HEK293T (cell line): ENCODE data around the gene ILDR2.

Source experiments
- CTCF ChIA-PET: fragments of 350-600 bp; formaldehyde crosslinking; extraction: SDS; loops from one replicate; lab custom pipeline; 2021; ENCODE audit warnings: antibody characterized with exemption, inconsistent platforms; lab: Yijun Ruan, JAX
- POLR2A ChIA-PET: fragments of 350-600 bp; formaldehyde crosslinking; extraction: SDS; loops from one replicate; lab custom pipeline; 2020; ENCODE audit warnings: antibody characterized with exemption, inconsistent platforms; lab: Yijun Ruan, JAX
- DNase-seq: peaks from one replicate; pipeline ENCODE4 v3.0.0; 2012; ENCODE audit warnings: mixed read lengths; ENCODE audit errors: extremely low spot score
- ARNT ChIP-seq: fragments of 450-650 bp; IDR thresholded peaks from 2 replicates; pipeline ENCODE4 v1.6.1; 2017; ENCODE audit warnings: mild to moderate bottlenecking
- BHLHE40 ChIP-seq: fragments of 450-650 bp; IDR thresholded peaks from 2 replicates; pipeline ENCODE4 v1.6.1; 2016; ENCODE audit warnings: mild to moderate bottlenecking, moderate library complexity, borderline replicate concordance
- CTBP1 ChIP-seq: fragments of 450-650 bp; IDR thresholded peaks from 2 replicates; pipeline ENCODE4 v1.6.1; 2016; ENCODE audit warnings: borderline replicate concordance
- ELF4 ChIP-seq: fragments of 450-650 bp; IDR thresholded peaks from 2 replicates; pipeline ENCODE4 v1.6.1; 2017; ENCODE audit warnings: antibody characterized with exemption
- FOXA1 ChIP-seq: fragments of 450-650 bp; IDR thresholded peaks from 2 replicates; pipeline ENCODE4 v1.6.1; 2016; ENCODE audit warnings: mild to moderate bottlenecking
- FOXK2 ChIP-seq: fragments of 450-650 bp; IDR thresholded peaks from 2 replicates; pipeline ENCODE4 v1.6.1; 2016; ENCODE audit warnings: mild to moderate bottlenecking
- FOXM1 ChIP-seq: fragments of 450-650 bp; IDR thresholded peaks from 2 replicates; pipeline ENCODE4 v1.6.1; 2017; ENCODE audit warnings: mild to moderate bottlenecking, borderline replicate concordance
- HDGF ChIP-seq: fragments of 450-650 bp; IDR thresholded peaks from 2 replicates; pipeline ENCODE4 v1.6.1; 2017; ENCODE audit warnings: antibody characterized with exemption, borderline replicate concordance
- L3MBTL2 ChIP-seq: fragments of 450-650 bp; conservative IDR thresholded peaks from 2 replicates; pipeline ENCODE4 v1.6.1; 2016; ENCODE audit warnings: mild to moderate bottlenecking
- LEF1 ChIP-seq: fragments of 450-650 bp; IDR thresholded peaks from 2 replicates; pipeline ENCODE4 v1.6.1; 2017; ENCODE audit warnings: mild to moderate bottlenecking, borderline replicate concordance
- NFRKB ChIP-seq: fragments of 450-650 bp; IDR thresholded peaks from 2 replicates; pipeline ENCODE4 v1.6.1; 2016; ENCODE audit warnings: mild to moderate bottlenecking, moderate library complexity
- PKNOX1 ChIP-seq: fragments of 450-650 bp; IDR thresholded peaks from 2 replicates; pipeline ENCODE4 v1.6.1; 2016
- SP1 ChIP-seq: fragments of 450-650 bp; IDR thresholded peaks from 2 replicates; pipeline ENCODE4 v1.6.1; 2017
- SUZ12 ChIP-seq: fragments of 450-650 bp; IDR thresholded peaks from 2 replicates; pipeline ENCODE4 v1.6.1; 2016; ENCODE audit warnings: mild to moderate bottlenecking
- TARDBP ChIP-seq: fragments of 450-650 bp; IDR thresholded peaks from 2 replicates; pipeline ENCODE4 v1.6.1; 2016
- ZNF384 ChIP-seq: fragments of 450-650 bp; IDR thresholded peaks from 2 replicates; pipeline ENCODE4 v1.6.1; 2016

The ILDR2 gene

GRCh38 chr1:167011560-167012191, 36.3 kb upstream of the ILDR2 start:
- POLR2A ChIA-PET, result no interaction called here
- DNase-seq, result no peak
- TF ChIP-seq LEF1 (no peak), SUZ12 (no peak), BHLHE40 (no peak), ARNT (no peak), FOXA1 (no peak), L3MBTL2 (no peak), FOXK2 (no peak), CTBP1 (no peak), FOXM1 (no peak), PKNOX1 (no peak), NFRKB (no peak)
- CTCF ChIA-PET, result no interaction called here

GRCh38 chr1:167003711-167004110, 28.4 kb upstream of the ILDR2 start:
- POLR2A ChIA-PET, result no interaction called here
- TF ChIP-seq FOXK2 (no peak), FOXM1 (no peak), LEF1 (no peak), HDGF (no peak), CTBP1 (no peak), BHLHE40 (no peak), ZNF384 (no peak), NFRKB (no peak)
- CTCF ChIA-PET, result no interaction called here
- no peak for DNase-seq

GRCh38 chr1:167002354-167002753, 27.0 kb upstream of the ILDR2 start:
- TF ChIP-seq PKNOX1 (peak; percentile 58), L3MBTL2 (no peak)
- POLR2A ChIA-PET, result no interaction called here
- no peak for DNase-seq
- CTCF ChIA-PET, result interaction anchor here (1.0 kb wide), 1 partner anchor 10 kb away, joined by 3 read pairs; no protein-coding TSS in a partner anchor

- TF ChIP-seq ELF4, result no peak
- no peak for DNase-seq
- CTCF ChIA-PET, result no interaction called here
- POLR2A ChIA-PET, result no interaction called here
Observed at GRCh38 chr1:167000546-167000945, 25.2 kb upstream of the ILDR2 start.

- DNase-seq, result no peak
- TF ChIP-seq BHLHE40 (no peak), SP1 (no peak), ZNF384 (no peak), L3MBTL2 (no peak), SUZ12 (no peak), ARNT (no peak), LEF1 (no peak), FOXA1 (no peak), FOXM1 (no peak), CTBP1 (no peak), TARDBP (no peak), PKNOX1 (no peak), HDGF (no peak), NFRKB (no peak), FOXK2 (no peak), ELF4 (no peak)
- ChIA-PET POLR2A (interaction anchor here (0.6 kb wide), 1 partner anchor 174 kb away, joined by 3 read pairs; no protein-coding TSS in a partner anchor), CTCF (no interaction called here)
Observed at GRCh38 chr1:166999500-167000055, 24.2 kb upstream of the ILDR2 start.

GRCh38 chr1:166999075-166999474, 23.7 kb upstream of the ILDR2 start:
- CTCF ChIA-PET, result no interaction called here
- DNase-seq, result no peak
- no peak for TF ChIP-seq SUZ12
- TF ChIP-seq ZNF384, result no peak
- TF ChIP-seq SP1, result no peak
- TF ChIP-seq L3MBTL2, result no peak
- no peak for TF ChIP-seq TARDBP
- no peak for TF ChIP-seq FOXA1
- TF ChIP-seq FOXK2, result no peak
- POLR2A ChIA-PET, result interaction anchor here (0.6 kb wide), 1 partner anchor 173 kb away, joined by 3 read pairs; no protein-coding TSS in a partner anchor

- CTCF ChIA-PET, result no interaction called here
- POLR2A ChIA-PET, result no interaction called here
- DNase-seq, result no peak
- TF ChIP-seq BHLHE40 (no peak), CTBP1 (no peak), ZNF384 (no peak), FOXM1 (no peak), FOXA1 (no peak), ARNT (no peak), HDGF (no peak), TARDBP (no peak), ELF4 (no peak), L3MBTL2 (no peak), PKNOX1 (no peak), SP1 (no peak)
Observed at GRCh38 chr1:166988974-166989515, 13.7 kb upstream of the ILDR2 start, which contains the start of gene MAEL. MAEL (plus strand) TSS chr1:166989280; CDS start chr1:166989353, 73 bp downstream.
